A549 (cell line): ENCODE data around the gene OR2AE1. TPM values are rescaled to one million over a fixed set of nuclear protein-coding genes. Genes with fewer than 3 reads are reported as not detected.

Source experiments
- ATAC-seq, 2 experiments: fragments of 200-7000 bp in 1 of 2; fragments of >200 bp in 1 of 2; cut with Nextera tagmentation in 1 of 2; cut with Tn5 transposase in 1 of 2; 3 replicates each; pipeline versions ENCODE4 v1.8.0 to v1.9.1; 2018 to 2020; ENCODE audit warnings: mild to moderate bottlenecking in 1 of 2, moderate library complexity in 1 of 2
- CTCF ChIA-PET: fragments of 300-600 bp; sonication (Branson Sonifier 250); formaldehyde crosslinking; extraction: SDS; loops from one replicate; lab custom pipeline; 2021; ENCODE audit warnings: antibody characterized with exemption, inconsistent platforms; lab: Yijun Ruan, JAX
- POLR2A ChIA-PET: fragments of 350-600 bp; formaldehyde crosslinking; extraction: SDS; loops from one replicate; lab custom pipeline; 2021; ENCODE audit warnings: antibody characterized with exemption, inconsistent platforms; lab: Yijun Ruan, JAX
- DNase-seq, 2 experiments: peaks; one replicate each; pipeline versions ENCODE4 v3.0.0 to v3.0.0-alpha.2; 2011 to 2016; ENCODE audit warnings: low read depth in 1 of 2, low spot score in 1 of 2
- FAIRE-seq: peaks from 2 replicates; lab custom pipeline; 2011; peaks lifted over from hg19 to GRCh38; lab: Jason Lieb, UNC
- H3K27ac ChIP-seq, 2 experiments: fragments of >200 bp; sonication (Bioruptor Twin); formaldehyde crosslinking; 3 replicates each; pipeline ENCODE4 v1.5.1; 2016 to 2017
- H3K4me1 ChIP-seq: fragments of >200 bp; sonication (Bioruptor Twin); formaldehyde crosslinking; 3 replicates; pipeline ENCODE4 v1.6.1; 2016
- H3K4me2 ChIP-seq: fragments of >200 bp; sonication (Bioruptor Twin); formaldehyde crosslinking; 3 replicates; pipeline ENCODE4 v1.6.1; 2016
- H3K4me3 ChIP-seq: fragments of >200 bp; sonication (Bioruptor Twin); formaldehyde crosslinking; 3 replicates; pipeline ENCODE4 v1.5.1; 2016
- H3K9me3 ChIP-seq: fragments of >200 bp; sonication (Bioruptor Twin); formaldehyde crosslinking; 3 replicates; pipeline ENCODE4 v1.6.1; 2016
- CBX2 ChIP-seq: fragments of 200-600 bp; sonication (generic); IDR thresholded peaks from 2 replicates; pipeline ENCODE4 v1.6.1; 2016; ENCODE audit warnings: low read depth, mild to moderate bottlenecking, borderline replicate concordance
- CHD4 ChIP-seq: fragments of 200-600 bp; sonication (generic); IDR thresholded peaks from 2 replicates; pipeline ENCODE4 v1.6.1; 2016; ENCODE audit warnings: antibody characterized with exemption, mild to moderate bottlenecking, borderline replicate concordance
- GATA3 ChIP-seq: IDR thresholded peaks from 2 replicates; pipeline ENCODE4 v1.6.1; 2012; ENCODE audit warnings: borderline replicate concordance
- HEYL ChIP-seq: fragments of 250-450 bp; sonication (Bioruptor Pico); IDR thresholded peaks from 2 replicates; pipeline ENCODE4 v1.8.0; 2021; ENCODE audit warnings: mild to moderate bottlenecking, moderate library complexity
- HOXA7 ChIP-seq: fragments of 250-450 bp; sonication (Bioruptor Pico); IDR thresholded peaks from 2 replicates; pipeline ENCODE4 v1.5.0; 2020; ENCODE audit warnings: mild to moderate bottlenecking, moderate library complexity
- KDM1A ChIP-seq: fragments of 200-600 bp; sonication (generic); IDR thresholded peaks from 2 replicates; pipeline ENCODE4 v1.6.1; 2016; ENCODE audit warnings: low read depth, mild to moderate bottlenecking
- MAFK ChIP-seq: fragments of 450-650 bp; IDR thresholded peaks from 2 replicates; pipeline ENCODE4 v1.6.1; 2014; ENCODE audit not compliant: partially characterized antibody
- MAZ ChIP-seq: fragments of 150-350 bp; IDR thresholded peaks from 2 replicates; pipeline ENCODE4 v1.6.1; 2014; ENCODE audit warnings: antibody characterized with exemption, low read depth, low read length, borderline replicate concordance
- NPAS2 ChIP-seq: fragments of 250-450 bp; sonication (Bioruptor Pico); IDR thresholded peaks from 2 replicates; pipeline ENCODE4 v1.8.0; 2022; ENCODE audit warnings: mild to moderate bottlenecking, moderate library complexity, borderline replicate concordance
- RAD21 ChIP-seq, 2 experiments: fragments of >200 bp in 1 of 2; sonication (Bioruptor Twin) in 1 of 2; formaldehyde crosslinking in 1 of 2; IDR thresholded peaks in 1 of 2; conservative IDR thresholded peaks in 1 of 2; 2 replicates in 1 of 2; 3 replicates in 1 of 2; pipeline ENCODE4 v1.6.1; 2012 to 2018; ENCODE audit warnings: inconsistent platforms in 1 of 2
- RNF2 ChIP-seq: fragments of 200-600 bp; sonication (generic); IDR thresholded peaks from 2 replicates; pipeline ENCODE4 v1.6.1; 2016; ENCODE audit warnings: low read depth, mild to moderate bottlenecking, antibody characterized with exemption, moderate library complexity, borderline replicate concordance
- SMC3 ChIP-seq: fragments of >200 bp; sonication (Bioruptor Twin); formaldehyde crosslinking; IDR thresholded peaks from 3 replicates; pipeline ENCODE4 v1.6.1; 2018; ENCODE audit warnings: inconsistent platforms
- SREBF2 ChIP-seq: fragments of 450-650 bp; IDR thresholded peaks from 2 replicates; pipeline ENCODE4 v1.6.1; 2014; ENCODE audit warnings: mild to moderate bottlenecking, moderate library complexity
- TFCP2L1 ChIP-seq: fragments of 250-450 bp; sonication (Bioruptor Pico); IDR thresholded peaks from 2 replicates; pipeline ENCODE4 v1.5.0; 2021; ENCODE audit warnings: mild to moderate bottlenecking
- TP53 ChIP-seq: fragments of 250-450 bp; sonication (Bioruptor Pico); IDR thresholded peaks from 2 replicates; pipeline ENCODE4 v1.5.0; 2021; ENCODE audit warnings: mild to moderate bottlenecking, moderate library complexity
- ZC3H11A ChIP-seq: fragments of 450-650 bp; IDR thresholded peaks from 2 replicates; pipeline ENCODE4 v1.6.1; 2014; ENCODE audit warnings: antibody characterized with exemption, mild to moderate bottlenecking
- ZSCAN20 ChIP-seq: fragments of 250-450 bp; sonication (Bioruptor Pico); IDR thresholded peaks from 2 replicates; pipeline ENCODE4 v1.8.0; 2022; ENCODE audit warnings: mild to moderate bottlenecking, moderate library complexity
- WGBS: methylation state at CpG from one replicate; pipeline ENCODE4 v1.1.6; 2017; ENCODE audit errors: missing lambda C conversion rate; 5-methylcytosine and 5-hydroxymethylcytosine counted together
- polyA plus RNA-seq, 4 experiments: library from polyadenylated mRNA; depleted of rRNA in 3 of 4; stranded (reverse); fragments of >200 nt; fragmentation: RNase III in 1 of 4; extraction: RNeasy Plus Mini Kit Qiagen cat#74134 plus additional on column Dnase treatment in 1 of 4; gene quantifications; 2 replicates in 3 of 4; 3 replicates in 1 of 4; pipeline ENCODE4 v1.2.3, GENCODE V29; 2011 to 2017
- TF ChIP-seq, protein P1 (sequence below): IDR thresholded peaks from 2 replicates; pipeline ENCODE4 v1.6.1; 2012
- TF ChIP-seq, protein P2 (sequence below): fragments of >200 bp; sonication (Bioruptor Twin); formaldehyde crosslinking; IDR thresholded peaks from 3 replicates; pipeline ENCODE4 v1.5.1; 2016
- TF ChIP-seq, protein P3 (sequence below): IDR thresholded peaks from 2 replicates; pipeline ENCODE4 v1.6.1; 2012; ENCODE audit warnings: low read depth, borderline replicate concordance
- TF ChIP-seq, protein P4 (sequence below): fragments of 200-600 bp; sonication (generic); IDR thresholded peaks from 2 replicates; pipeline ENCODE4 v1.6.1; 2016; ENCODE audit warnings: antibody characterized with exemption, mild to moderate bottlenecking, moderate library complexity
- TF ChIP-seq, protein P5 (sequence below): fragments of 250-450 bp; sonication (Bioruptor Pico); IDR thresholded peaks from 2 replicates; pipeline ENCODE4 v1.5.0; 2020; ENCODE audit warnings: low read depth, mild to moderate bottlenecking, moderate library complexity
- TF ChIP-seq, protein P6 (sequence below): fragments of >200 bp; sonication (Bioruptor Twin); formaldehyde crosslinking; IDR thresholded peaks from 2 replicates; pipeline ENCODE4 v1.6.1; 2016
- TF ChIP-seq, protein P7 (sequence below): fragments of 250-450 bp; sonication (Bioruptor Pico); IDR thresholded peaks from 2 replicates; pipeline ENCODE4 v1.5.0; 2021; ENCODE audit warnings: mild to moderate bottlenecking, moderate library complexity, borderline replicate concordance

The OR2AE1 gene
- polyA plus RNA-seq, 2 of the 4 experiments (the other 2 are of a cell fraction): 0.09 TPM; not detected in 1

DNA sequence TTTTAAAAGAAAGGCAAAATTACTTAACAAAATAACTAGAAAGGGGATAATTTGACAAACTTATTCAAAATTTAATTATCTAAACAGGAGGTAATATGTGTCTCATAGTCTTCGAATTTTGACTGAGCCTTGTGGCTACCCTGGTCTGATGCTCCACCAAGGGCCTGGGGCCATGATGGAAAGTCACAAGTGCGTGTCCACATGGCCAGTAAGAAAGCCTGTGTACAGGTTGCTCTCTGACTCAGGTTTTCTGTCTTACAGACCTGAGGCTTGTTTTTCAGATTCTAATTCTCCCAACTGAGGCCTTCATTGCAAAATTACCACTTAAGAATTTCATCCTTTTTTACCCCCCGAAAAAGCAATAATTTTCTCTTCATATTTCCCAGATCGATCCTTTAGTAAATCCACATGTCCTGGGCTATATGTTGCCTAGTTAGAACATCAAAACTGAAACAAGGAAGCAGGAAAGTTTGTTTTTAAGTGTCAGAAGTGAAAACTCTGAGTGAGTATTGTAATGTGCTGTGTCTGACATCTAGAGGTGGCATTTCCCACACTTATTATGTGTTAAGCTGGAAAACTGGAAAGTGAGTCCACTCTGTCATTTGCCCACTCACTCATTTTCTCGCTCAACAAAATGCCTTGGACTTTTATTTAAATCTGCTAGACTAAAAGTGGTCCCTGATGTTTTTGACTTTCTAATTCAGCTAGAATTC lies 39.0 kb downstream of the OR2AE1 start:
- Histone ChIP-seq H3K4me1 (no peaks in the 10 kb centered on the region), H3K9me3 (no peaks in the 10 kb centered on the region), H3K4me3 (no peak overlapping the region), H3K27ac (peak overlapping the region; percentile 19 to 23; a peak in 2 of 6 replicates), H3K4me2 (no peak overlapping the region)
- DNase-seq: peak in 1 of 2 experiments; percentile 26
- FAIRE-seq: no peak
- ChIA-PET CTCF (interaction anchor here (0.6 to 2.8 kb wide), 5 partner anchors 22 to 214 kb away, joined by 3 to 10 read pairs (median 4); partner anchors contain the start of gene CYP3A7), POLR2A (no interaction called here)
- peak; percentile 46 to 76; a peak in 4 of 6 replicates for ATAC-seq
- WGBS: 61% methylated on average over 5 of the region's 5 CpGs
- TF ChIP-seq HOXA7 (CRISPR knock-in tag) (no peak), ZSCAN20 (no peak), TFCP2L1 (no peak), GATA3 (no peak), KDM1A (no peak), RAD21 (conservative IDR thresholded peaks at IDR 0.05 in 1 of 2, IDR thresholded peaks at IDR 0.05 in 1 of 2) (peak; percentile 58 to 74; a peak in 4 of 5 replicates), HEYL (CRISPR knock-in tag) (no peak), SMC3 (peak; percentile 67), CHD4 (no peak)
- TF ChIP-seq, protein P1, sequence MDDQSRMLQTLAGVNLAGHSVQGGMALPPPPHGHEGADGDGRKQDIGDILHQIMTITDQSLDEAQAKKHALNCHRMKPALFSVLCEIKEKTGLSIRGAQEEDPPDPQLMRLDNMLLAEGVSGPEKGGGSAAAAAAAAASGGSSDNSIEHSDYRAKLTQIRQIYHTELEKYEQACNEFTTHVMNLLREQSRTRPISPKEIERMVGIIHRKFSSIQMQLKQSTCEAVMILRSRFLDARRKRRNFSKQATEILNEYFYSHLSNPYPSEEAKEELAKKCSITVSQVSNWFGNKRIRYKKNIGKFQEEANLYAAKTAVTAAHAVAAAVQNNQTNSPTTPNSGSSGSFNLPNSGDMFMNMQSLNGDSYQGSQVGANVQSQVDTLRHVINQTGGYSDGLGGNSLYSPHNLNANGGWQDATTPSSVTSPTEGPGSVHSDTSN: no peak
- TF ChIP-seq, protein P2, sequence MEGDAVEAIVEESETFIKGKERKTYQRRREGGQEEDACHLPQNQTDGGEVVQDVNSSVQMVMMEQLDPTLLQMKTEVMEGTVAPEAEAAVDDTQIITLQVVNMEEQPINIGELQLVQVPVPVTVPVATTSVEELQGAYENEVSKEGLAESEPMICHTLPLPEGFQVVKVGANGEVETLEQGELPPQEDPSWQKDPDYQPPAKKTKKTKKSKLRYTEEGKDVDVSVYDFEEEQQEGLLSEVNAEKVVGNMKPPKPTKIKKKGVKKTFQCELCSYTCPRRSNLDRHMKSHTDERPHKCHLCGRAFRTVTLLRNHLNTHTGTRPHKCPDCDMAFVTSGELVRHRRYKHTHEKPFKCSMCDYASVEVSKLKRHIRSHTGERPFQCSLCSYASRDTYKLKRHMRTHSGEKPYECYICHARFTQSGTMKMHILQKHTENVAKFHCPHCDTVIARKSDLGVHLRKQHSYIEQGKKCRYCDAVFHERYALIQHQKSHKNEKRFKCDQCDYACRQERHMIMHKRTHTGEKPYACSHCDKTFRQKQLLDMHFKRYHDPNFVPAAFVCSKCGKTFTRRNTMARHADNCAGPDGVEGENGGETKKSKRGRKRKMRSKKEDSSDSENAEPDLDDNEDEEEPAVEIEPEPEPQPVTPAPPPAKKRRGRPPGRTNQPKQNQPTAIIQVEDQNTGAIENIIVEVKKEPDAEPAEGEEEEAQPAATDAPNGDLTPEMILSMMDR: peak; percentile 56
- TF ChIP-seq, protein P3, sequence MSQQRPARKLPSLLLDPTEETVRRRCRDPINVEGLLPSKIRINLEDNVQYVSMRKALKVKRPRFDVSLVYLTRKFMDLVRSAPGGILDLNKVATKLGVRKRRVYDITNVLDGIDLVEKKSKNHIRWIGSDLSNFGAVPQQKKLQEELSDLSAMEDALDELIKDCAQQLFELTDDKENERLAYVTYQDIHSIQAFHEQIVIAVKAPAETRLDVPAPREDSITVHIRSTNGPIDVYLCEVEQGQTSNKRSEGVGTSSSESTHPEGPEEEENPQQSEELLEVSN: no peak
- TF ChIP-seq, protein P4, sequence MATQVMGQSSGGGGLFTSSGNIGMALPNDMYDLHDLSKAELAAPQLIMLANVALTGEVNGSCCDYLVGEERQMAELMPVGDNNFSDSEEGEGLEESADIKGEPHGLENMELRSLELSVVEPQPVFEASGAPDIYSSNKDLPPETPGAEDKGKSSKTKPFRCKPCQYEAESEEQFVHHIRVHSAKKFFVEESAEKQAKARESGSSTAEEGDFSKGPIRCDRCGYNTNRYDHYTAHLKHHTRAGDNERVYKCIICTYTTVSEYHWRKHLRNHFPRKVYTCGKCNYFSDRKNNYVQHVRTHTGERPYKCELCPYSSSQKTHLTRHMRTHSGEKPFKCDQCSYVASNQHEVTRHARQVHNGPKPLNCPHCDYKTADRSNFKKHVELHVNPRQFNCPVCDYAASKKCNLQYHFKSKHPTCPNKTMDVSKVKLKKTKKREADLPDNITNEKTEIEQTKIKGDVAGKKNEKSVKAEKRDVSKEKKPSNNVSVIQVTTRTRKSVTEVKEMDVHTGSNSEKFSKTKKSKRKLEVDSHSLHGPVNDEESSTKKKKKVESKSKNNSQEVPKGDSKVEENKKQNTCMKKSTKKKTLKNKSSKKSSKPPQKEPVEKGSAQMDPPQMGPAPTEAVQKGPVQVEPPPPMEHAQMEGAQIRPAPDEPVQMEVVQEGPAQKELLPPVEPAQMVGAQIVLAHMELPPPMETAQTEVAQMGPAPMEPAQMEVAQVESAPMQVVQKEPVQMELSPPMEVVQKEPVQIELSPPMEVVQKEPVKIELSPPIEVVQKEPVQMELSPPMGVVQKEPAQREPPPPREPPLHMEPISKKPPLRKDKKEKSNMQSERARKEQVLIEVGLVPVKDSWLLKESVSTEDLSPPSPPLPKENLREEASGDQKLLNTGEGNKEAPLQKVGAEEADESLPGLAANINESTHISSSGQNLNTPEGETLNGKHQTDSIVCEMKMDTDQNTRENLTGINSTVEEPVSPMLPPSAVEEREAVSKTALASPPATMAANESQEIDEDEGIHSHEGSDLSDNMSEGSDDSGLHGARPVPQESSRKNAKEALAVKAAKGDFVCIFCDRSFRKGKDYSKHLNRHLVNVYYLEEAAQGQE: no peak

DNA sequence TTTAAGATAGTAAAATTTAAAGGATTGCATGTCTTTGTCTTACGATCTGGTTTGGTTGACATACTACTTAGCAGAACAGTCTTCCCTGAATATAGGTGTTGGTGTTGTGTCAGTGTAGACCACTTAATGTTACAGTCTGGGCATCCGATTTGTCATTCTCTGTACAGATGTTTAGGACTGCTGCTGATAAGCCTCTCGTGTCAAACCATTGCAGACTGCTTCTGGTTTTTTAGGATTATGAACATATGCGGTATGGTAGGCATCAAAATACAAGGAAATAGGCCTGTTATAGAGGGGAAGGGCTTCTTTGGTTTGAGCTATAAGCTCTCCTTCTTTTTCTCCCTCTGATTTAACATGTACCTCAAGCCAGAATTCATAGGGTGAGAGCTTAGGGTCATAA lies 41.6 kb downstream of the OR2AE1 start:
- no peak for DNase-seq
- ChIA-PET POLR2A (no interaction called here), CTCF (interaction anchor here (0.9 to 1.7 kb wide), 3 partner anchors 11 to 218 kb away, joined by 3 read pairs; no protein-coding TSS in a partner anchor)
- Histone ChIP-seq H3K4me3 (no peak overlapping the region), H3K27ac (no peak overlapping the region), H3K4me2 (no peak overlapping the region), H3K9me3 (no peaks in the 10 kb centered on the region), H3K4me1 (no peaks in the 10 kb centered on the region)
- 65% methylated on average over 4 of the region's 4 CpGs for WGBS
- no peak for FAIRE-seq
- no peak for ATAC-seq
- TF ChIP-seq, protein P5, sequence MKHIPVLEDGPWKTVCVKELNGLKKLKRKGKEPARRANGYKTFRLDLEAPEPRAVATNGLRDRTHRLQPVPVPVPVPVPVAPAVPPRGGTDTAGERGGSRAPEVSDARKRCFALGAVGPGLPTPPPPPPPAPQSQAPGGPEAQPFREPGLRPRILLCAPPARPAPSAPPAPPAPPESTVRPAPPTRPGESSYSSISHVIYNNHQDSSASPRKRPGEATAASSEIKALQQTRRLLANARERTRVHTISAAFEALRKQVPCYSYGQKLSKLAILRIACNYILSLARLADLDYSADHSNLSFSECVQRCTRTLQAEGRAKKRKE (CRISPR knock-in tag): no peak
- TF ChIP-seq MAZ (no peak), MAFK (no peak), SREBF2 (no peak), ZC3H11A (no peak), NPAS2 (no peak), TP53 (CRISPR knock-in tag) (no peak), RNF2 (no peak), CBX2 (no peak)
- TF ChIP-seq, protein P6, sequence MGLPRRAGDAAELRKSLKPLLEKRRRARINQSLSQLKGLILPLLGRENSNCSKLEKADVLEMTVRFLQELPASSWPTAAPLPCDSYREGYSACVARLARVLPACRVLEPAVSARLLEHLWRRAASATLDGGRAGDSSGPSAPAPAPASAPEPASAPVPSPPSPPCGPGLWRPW: no peak
- TF ChIP-seq, protein P1: no peak
- TF ChIP-seq, protein P7, sequence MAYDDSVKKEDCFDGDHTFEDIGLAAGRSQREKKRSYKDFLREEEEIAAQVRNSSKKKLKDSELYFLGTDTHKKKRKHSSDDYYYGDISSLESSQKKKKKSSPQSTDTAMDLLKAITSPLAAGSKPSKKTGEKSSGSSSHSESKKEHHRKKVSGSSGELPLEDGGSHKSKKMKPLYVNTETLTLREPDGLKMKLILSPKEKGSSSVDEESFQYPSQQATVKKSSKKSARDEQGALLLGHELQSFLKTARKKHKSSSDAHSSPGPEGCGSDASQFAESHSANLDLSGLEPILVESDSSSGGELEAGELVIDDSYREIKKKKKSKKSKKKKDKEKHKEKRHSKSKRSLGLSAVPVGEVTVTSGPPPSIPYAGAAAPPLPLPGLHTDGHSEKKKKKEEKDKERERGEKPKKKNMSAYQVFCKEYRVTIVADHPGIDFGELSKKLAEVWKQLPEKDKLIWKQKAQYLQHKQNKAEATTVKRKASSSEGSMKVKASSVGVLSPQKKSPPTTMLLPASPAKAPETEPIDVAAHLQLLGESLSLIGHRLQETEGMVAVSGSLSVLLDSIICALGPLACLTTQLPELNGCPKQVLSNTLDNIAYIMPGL (CRISPR knock-in tag): no peak
